ENCODE results near the gene CDKAL1.

- TF ChIP-seq NFIC (IDR thresholded peaks at IDR 0.05) (no peak), EP300 (IDR thresholded peaks at IDR 0.05; ENCODE audit: borderline replicate concordance) (no peak), REST (IDR thresholded peaks at IDR 0.05; ENCODE audit: low read depth) (no peak), USF1 (IDR thresholded peaks at IDR 0.05) (no peak), YY1 (IDR thresholded peaks at IDR 0.05; ENCODE audit: low read depth) (no peak), MAX (IDR thresholded peaks at IDR 0.05) (no peak), FOXM1 (IDR thresholded peaks at IDR 0.05; ENCODE audit: borderline replicate concordance, low read depth) (no peak), CREB1 (IDR thresholded peaks at IDR 0.05; ENCODE audit: low read depth) (no peak), RAD21 (IDR thresholded peaks at IDR 0.05; ENCODE audit: low read depth) (no peak), TAF1 (IDR thresholded peaks at IDR 0.05; ENCODE audit: low read depth) (no peak)
Measured at GRCh38 chr6:21049572-21049971, 515.3 kb downstream of the CDKAL1 start.
